ENCODE results near the gene ACAD10.
"Not testable (repeated sequence)": the region's sequence is repeated elsewhere in the genome, so short reads cannot be mapped to it uniquely, and the experiment has no call there.

Gene ACAD10

GRCh38 chr12:111685811-111686573, at the start of gene ACAD10, which contains the start of gene BRAP:
ACAD10 (plus strand) TSS chr12:111686053; CDS start chr12:111692710, 6,657 bp downstream.
BRAP (minus strand) TSS chr12:111685956; CDS start chr12:111685792, 164 bp downstream.
- DNase-seq: peak; percentile 86 to 89

- DNase-seq: no peak
Observed at GRCh38 chr12:111636209-111636945, 49.5 kb upstream of the ACAD10 start.

- DNase-seq: no peak
Observed at GRCh38 chr12:111638556-111638955, 47.3 kb upstream of the ACAD10 start.

- DNase-seq: no peak
Observed at GRCh38 chr12:111640506-111640905, 45.3 kb upstream of the ACAD10 start.

- no peak for DNase-seq
Observed at GRCh38 chr12:111642681-111643426, 43.0 kb upstream of the ACAD10 start.

GRCh38 chr12:111643427-111643826, 42.4 kb upstream of the ACAD10 start:
- DNase-seq: no peak

GRCh38 chr12:111645433-111645832, 40.4 kb upstream of the ACAD10 start:
- DNase-seq: no peak

- no peak for DNase-seq
Observed at GRCh38 chr12:111650912-111651311, 34.9 kb upstream of the ACAD10 start.

- not testable (repeated sequence) for DNase-seq
Observed at GRCh38 chr12:111652530-111652929, 33.3 kb upstream of the ACAD10 start.

GRCh38 chr12:111653596-111653995, 32.3 kb upstream of the ACAD10 start:
- no peak for DNase-seq

GRCh38 chr12:111655356-111655755, 30.5 kb upstream of the ACAD10 start:
- DNase-seq: no peak

GRCh38 chr12:111656016-111656415, 29.8 kb upstream of the ACAD10 start:
- DNase-seq: no peak

GRCh38 chr12:111664499-111664898, 21.4 kb upstream of the ACAD10 start:
- no peak for DNase-seq

- no peak for DNase-seq
Observed at GRCh38 chr12:111664961-111665865, 20.6 kb upstream of the ACAD10 start.

- DNase-seq: no peak
Observed at GRCh38 chr12:111672822-111673381, 13.0 kb upstream of the ACAD10 start.

- peak in 1 of 2 experiments; percentile 17 for DNase-seq
Observed at GRCh38 chr12:111673503-111673902, 12.3 kb upstream of the ACAD10 start.

GRCh38 chr12:111677186-111677585, 8.7 kb upstream of the ACAD10 start:
- DNase-seq: no peak

- DNase-seq: not testable (repeated sequence)
Observed at GRCh38 chr12:111684485-111685198, 1.2 kb upstream of the ACAD10 start.

- DNase-seq: peak in 1 of 2 experiments; percentile 31
Observed at GRCh38 chr12:111685322-111685810, 487 bp upstream of the ACAD10 start.

- DNase-seq: no peak
Observed at GRCh38 chr12:111686574-111687105, 787 bp downstream of the ACAD10 start.

- DNase-seq: no peak
Observed at GRCh38 chr12:111687255-111687654, 1.4 kb downstream of the ACAD10 start.
